Measurements from ENCODE around the gene CAPN13.

CAPN13 gene

GRCh38 chr2:30807249-30807648, at the start of gene CAPN13:
Gene CAPN13, minus strand, starts transcription at chr2:30807446. Its CDS starts 20,121 bp downstream, at chr2:30787325.
- DNase-seq (ENCODE audit: low read depth in 2 of 2), result no peak

DNA sequence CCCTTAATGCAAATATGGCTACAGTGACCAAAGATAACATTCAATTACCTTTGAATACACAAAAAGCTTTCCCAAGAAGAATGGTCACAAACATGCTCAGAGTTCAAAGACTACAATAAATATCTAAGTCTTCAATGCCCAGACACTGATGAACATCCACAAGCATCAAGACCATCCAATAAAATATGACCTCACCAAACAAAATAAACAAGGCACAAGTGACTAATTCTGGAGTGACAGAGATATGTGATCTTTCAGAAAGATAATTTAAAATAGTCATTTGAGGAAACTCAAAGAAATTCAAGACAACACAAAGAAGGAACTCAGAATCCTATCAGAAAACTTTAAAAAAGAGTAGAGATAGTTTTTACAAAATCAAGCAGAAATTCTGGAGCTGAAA, 40.6 kb upstream of the CAPN13 start:
- DNase-seq (ENCODE audit: low read depth in 2 of 2), result no peak

DNA sequence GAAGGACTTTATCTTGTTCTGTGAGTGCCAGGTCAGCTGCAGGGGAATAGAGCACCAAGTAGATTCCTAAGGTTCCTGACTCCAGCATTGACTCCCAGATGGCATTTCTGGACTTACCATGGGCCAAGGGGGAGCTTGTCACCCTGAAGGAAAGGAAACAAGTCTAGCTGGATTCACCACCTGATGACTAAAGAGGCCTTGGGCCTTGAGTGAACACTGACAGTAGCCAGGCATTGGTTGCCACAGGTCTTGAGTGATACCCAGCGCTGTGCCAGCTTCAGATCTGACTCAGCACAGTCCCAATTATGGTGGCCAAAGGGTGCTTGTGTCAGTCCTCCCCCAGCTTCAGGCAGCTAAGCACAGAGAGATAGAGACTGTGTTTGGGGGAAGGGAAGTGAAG, 40.1 kb upstream of the CAPN13 start:
- DNase-seq (ENCODE audit: low read depth in 2 of 2), result no peak

DNA sequence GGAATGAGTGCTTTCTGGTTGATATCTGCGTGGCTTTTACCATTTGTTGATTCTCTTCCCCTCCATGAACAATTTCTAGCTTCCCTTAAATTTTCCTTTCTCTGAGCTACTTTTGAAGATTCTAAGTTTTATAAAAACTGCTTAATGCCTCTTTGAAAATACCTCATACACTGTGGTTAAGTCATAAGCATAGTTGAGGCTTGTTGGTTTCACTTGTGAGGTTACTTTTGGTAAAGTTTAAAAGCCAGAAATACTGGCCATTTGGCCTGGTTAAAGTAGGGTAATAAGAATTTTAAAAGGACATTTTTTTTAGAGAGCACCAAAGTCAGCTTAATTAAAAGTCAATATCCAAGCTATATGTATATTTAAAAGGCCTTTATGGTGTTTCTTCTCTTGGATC, 21.3 kb upstream of the CAPN13 start:
- no peak for DNase-seq (ENCODE audit: low read depth in 2 of 2)

- DNase-seq (ENCODE audit: low read depth in 2 of 2), result no peak
These were observed 19.7 kb upstream of the CAPN13 start for GRCh38 chr2:30826916-30827315.

DNA sequence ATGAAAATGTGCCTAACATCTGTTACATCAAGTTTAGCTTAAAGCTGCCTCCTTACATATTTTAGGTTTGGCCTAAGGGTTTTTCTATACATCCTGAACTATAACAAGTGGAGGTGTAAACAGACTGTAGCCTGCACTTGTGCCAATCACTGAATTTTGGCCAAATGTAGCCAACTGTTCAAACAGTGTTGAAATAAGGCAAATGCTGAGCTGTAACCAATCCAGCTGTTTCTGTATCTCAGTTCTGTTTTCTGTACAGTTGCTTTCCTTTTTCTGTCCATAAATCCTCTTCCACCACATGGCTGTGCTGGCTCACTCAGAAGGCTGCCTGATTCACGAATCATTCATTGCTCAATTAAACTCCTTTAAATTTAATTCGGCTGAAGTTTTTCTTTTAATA, 19.2 kb upstream of the CAPN13 start:
- no peak for DNase-seq (ENCODE audit: low read depth in 2 of 2)

DNA sequence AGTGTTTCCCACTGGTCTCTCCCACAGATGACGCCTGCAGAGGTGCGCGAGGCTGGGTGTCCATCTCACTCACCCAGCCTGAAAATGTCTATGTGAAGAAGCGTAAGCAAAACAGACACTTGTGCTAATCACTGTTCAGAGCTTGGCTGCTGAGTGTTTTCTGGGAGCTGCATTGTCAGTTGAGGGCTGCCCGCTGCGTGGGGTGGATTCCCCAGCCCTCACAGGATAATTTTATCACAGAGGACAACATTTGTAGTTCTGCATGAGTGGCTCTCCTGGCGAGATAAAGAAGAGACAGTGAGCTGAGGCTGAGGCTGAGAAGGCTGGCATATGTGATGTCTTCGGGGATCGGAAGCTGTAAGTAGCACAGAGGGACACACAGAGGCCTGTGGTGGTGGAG, 16.2 kb upstream of the CAPN13 start:
- DNase-seq (ENCODE audit: low read depth in 2 of 2), result no peak

- no peak for DNase-seq (ENCODE audit: low read depth in 2 of 2)
These were observed 14.7 kb upstream of the CAPN13 start for GRCh38 chr2:30821960-30822359.

DNA sequence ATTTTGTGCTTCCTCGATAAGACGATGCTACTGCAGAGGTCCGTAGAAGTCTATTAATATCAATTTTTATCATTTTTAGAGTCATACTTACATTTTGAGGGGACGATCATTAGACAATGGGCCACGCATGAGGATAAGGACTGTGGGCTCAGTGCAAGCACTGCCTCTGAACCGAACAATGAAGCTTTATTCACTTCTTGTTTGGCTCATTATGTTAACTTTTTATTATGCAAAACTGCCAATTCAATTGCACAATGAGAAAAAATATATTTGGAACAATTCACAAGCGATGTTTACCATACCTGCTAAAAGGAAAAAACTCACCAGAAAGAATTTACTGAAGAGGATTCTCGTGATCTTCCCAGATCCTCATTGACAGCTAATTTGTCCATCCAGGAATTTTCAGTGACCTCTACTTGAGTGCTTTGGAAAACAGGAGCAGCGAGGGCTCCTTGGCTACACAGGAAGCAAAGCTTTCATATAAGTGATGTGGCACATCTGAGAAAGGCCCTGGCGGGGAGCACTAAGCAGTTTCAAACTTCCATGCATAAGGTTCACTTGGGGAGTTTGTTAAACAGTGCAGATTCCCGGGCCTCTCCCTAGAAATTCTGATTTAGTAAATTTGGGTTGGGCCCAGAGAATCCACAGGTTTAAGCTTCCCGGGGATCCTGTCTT, 13.3 kb upstream of the CAPN13 start:
- DNase-seq (ENCODE audit: low read depth in 2 of 2), result no peak

DNA sequence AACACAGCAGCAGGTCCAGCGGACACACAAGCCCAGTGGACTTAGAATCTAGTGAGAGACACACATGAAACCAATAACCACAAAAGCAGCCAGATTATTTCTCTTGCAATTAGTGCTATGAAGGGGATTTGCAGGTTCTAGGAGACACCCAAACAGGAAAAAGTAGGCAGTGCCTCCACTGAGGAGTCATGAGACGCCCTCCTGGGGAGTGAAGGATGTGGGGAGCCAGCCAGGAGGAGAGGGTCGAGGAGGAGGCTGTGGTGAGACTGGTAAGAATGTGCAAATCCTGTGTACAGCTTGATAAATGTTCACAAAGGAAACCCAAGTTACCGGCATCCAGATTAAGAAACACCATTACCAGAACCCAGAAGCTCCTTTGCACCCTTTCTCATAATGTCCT, 2.7 kb upstream of the CAPN13 start:
- no peak for DNase-seq (ENCODE audit: low read depth in 2 of 2)

GRCh38 chr2:30808695-30809094, 1.4 kb upstream of the CAPN13 start:
- DNase-seq (ENCODE audit: low read depth in 2 of 2), result no peak

GRCh38 chr2:30803281-30803680, 4.0 kb downstream of the CAPN13 start:
- DNase-seq (ENCODE audit: low read depth in 2 of 2), result no peak

- DNase-seq (ENCODE audit: low read depth in 2 of 2), result no peak
These were observed 4.6 kb downstream of the CAPN13 start for GRCh38 chr2:30802611-30803010.

DNA sequence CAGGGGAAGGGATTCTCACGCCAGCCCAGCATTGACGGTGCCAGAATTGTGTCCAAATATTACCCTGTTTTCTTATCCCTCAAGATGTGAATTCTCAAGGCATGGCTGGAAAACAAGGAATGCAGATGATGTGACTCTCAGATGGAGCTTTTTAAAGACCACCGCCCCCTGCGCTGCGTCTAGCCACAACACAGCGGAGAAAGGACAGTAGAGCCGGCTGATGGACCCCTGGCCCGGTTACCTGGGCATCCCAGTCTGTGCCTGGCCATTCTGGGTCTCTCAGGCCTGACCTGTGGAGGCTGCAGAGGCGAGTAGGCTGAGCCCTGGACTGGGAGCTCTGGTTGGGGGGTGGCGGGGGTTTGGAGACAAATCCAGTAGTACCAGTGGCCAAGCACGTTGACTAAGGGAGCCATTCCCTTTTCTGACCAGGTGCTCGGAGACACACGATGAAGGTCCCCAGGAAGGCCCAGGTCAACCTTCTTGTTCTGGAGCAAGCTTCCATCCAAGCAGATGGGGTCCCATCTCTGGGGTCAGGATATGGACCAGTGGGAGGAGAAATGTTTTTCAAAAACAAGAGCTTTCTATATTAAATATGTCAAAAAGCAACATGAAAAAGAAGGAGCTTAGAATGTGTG, 5.3 kb downstream of the CAPN13 start:
- DNase-seq (ENCODE audit: low read depth in 2 of 2), result no peak

- DNase-seq (ENCODE audit: low read depth in 2 of 2), result no peak
These were observed 7.1 kb downstream of the CAPN13 start for GRCh38 chr2:30800159-30800558.

DNA sequence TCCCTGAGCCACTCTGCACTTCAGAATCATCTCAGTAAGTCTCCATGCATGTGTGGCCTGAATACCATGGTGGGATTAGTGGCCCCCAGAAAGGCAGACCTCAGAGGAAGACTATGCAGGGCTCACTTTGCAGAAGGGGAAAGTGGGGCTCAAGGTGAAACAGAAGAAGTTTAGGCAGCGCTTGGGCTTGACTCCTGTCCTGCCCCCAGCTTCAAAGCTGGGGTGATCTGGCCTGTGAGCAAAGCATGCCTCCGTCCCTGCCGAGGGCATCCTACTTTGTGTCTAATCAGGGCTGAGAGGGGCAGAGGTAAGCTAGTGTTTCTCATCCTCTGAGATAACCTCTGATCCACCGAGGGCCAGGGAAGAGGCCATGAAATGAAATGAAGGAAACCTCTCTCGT, 7.9 kb downstream of the CAPN13 start:
- DNase-seq (ENCODE audit: low read depth in 2 of 2), result no peak

GRCh38 chr2:30798536-30798991, 8.7 kb downstream of the CAPN13 start:
- no peak for DNase-seq (ENCODE audit: low read depth in 2 of 2)

GRCh38 chr2:30797381-30798015, 9.7 kb downstream of the CAPN13 start:
- DNase-seq (ENCODE audit: low read depth in 2 of 2), result no peak

DNA sequence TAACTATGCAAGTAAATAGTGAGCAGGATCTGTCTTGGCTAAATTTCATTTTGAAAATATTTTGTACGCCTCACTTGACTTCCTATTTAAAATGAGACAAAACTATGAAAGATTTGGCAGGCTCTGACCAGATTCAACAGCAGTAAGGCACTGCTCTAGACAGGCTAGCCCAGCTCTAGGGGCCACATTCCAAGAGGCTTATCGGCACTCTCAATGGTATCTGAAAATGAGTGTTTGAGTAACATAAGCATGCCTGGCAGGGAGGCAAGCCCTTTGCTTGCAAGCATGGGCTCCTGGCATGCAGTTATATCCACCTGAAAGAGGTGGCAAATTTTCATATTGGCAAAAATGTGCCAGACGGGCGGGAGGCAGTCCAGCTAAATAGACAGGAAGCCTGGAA, 10.5 kb downstream of the CAPN13 start:
- DNase-seq (ENCODE audit: low read depth in 2 of 2), result no peak

DNA sequence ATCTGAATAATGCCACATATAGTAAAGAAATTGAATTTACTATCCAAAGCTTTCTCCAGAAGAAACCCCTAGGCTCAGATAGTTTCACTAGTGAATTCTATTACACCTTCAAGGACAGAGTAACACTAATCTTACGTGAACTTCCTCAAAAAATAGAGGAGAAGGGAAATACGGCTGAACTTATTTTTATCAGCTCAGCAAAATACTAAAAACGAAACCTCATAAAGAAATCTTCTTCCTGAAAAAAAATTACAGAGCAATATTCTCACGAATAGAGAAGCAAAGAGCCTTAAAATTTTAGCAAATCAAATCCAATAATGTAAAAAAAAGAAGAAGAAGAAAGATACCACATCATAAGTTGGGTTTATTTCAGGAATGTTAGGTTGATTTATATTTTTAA, 14.7 kb downstream of the CAPN13 start:
- DNase-seq (ENCODE audit: low read depth in 2 of 2), result no peak

DNA sequence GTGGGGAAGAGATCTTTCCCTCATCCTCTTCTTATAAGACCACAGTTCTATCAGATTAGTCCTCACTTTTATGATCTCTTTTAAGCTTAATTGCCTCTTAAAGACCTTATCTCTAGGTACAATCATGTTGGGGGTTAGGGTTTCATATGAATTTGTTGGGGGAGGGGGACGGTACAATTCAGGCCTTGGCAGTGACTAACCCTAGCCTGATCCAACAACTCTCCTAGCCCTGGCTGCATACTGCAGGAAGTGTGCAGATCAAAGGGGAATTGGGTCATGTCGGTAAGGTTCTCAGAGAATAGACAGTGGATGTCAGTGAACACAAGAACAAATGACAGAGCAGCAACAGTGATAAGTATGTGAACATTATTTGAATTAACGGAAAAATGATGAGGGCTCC, 16.4 kb downstream of the CAPN13 start:
- no peak for DNase-seq (ENCODE audit: low read depth in 2 of 2)

GRCh38 chr2:30789670-30790210, 17.5 kb downstream of the CAPN13 start:
- DNase-seq (ENCODE audit: low read depth in 2 of 2), result no peak

Data from fibroblast of skin of left quadriceps (primary cell).